LoVo (cell line): ENCODE data around the gene TMEM236.

Experiments used
- DNase-seq: peaks from one replicate; pipeline ENCODE4 v3.0.0-alpha.2; 2016; ENCODE audit warnings: low spot score

TMEM236 gene

DNA sequence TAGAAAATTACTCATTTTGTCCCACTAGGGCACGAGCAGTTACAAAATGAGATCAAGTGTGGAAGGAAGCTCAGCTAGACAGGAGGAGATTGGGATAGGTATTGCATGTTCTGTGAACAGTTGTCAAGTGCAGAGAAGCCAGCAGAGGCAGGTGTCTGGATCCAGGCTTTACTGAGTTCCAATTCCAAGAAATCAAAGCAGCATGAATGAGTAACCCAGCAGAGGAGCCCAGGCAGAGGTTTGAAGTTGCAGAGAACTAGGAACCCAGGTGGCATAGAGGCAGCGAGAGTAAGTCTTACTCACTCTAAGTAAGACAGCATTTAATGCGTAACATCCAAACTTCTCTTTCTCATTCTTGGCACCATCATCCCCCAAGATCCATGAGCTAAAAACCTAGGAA is 68.9 kb downstream of the TMEM236 start:
- DNase-seq, result no peak

GRCh38 chr10:17821893-17822292 is 69.9 kb downstream of the TMEM236 start:
- DNase-seq, result no peak

GRCh38 chr10:17831341-17831740 is 79.3 kb downstream of the TMEM236 start:
- no peak for DNase-seq

DNA sequence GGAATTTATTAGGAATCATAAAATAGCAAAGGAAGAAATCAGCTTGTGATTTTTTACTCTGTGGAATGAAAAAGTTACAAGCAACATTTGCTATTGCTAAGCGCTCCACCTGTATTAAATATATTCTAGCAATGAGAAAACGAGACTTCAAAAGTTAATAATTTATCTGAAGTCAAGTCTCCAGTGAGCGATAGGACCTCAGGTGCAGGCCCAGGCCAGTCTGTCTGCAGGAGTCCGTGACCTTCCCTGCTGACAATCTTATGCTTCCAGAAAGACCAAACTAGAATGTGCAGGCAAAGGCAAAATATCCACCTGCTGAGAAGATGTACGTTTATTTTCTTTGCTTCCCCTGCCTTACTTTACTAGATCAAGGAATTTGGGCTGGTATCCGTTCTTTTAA is 79.9 kb downstream of the TMEM236 start:
- no peak for DNase-seq

- no peak for DNase-seq
These were observed 81.7 kb downstream of the TMEM236 start for GRCh38 chr10:17833656-17834055.

DNA sequence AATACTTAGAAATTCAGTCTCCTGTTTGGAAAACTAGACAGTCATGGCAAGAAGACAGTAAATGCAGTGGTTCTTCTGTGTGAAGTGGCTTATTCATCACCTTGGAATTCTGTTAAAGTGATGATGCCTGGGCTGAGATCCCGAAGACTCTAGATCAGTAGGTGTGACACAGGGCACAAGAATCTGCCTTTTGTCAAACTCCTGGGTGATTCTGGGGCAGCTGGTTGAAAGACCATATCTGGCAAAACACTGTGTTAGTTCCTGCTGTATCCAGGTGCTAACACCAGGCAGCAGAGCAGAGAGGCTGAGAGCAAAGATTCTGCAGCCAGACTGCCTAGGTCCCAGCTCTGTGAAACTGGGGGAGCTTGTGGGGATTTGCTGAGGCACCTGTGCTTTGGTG is 83.7 kb downstream of the TMEM236 start:
- DNase-seq, result peak; percentile 71

DNA sequence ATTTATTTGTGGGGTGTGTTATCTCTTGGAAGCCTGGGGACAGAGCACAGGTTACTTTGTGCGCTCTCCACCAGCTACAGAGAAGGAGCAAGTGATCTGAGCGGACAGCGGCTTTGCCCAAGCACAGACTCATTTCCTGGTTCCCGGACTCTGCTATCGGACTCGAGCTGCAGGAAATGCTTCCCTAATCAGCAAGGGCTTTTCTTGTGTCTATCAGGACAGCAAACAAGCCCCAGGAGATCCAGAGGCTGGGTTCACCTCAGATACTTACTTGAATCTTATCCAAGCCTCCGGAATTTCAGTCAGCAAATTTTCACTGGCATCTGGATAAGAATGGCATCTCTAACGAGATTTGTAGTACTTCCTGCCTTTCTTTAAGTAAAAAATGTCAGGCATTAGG is 84.9 kb downstream of the TMEM236 start:
- DNase-seq, result peak; percentile 57

DNA sequence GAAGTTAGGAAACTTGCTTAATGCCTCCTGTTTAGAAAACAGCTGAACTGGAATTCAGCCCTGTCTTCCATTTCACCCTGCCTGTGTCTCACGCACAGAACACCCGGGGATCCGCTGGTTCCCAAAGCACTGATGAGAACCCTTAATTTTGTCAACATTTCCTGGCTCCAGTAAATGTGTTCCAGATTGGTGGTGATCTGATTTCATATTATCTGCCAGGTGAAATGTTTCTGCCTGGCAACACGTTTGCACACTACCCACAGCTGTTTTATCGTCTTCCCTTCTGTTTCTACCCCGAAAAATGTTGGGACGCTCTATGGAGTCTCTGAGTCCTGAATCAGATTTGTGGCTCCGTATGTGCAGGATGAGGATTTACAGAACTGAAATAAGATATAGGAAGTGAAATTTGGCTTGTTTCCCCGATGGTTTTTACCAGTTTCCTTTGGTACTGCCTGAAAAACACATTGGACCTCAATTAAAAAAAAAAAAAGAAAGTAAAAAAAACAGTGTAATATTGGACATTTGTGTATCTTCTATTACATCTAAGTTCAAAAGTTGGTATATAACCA is 86.2 kb downstream of the TMEM236 start:
- DNase-seq, result no peak

DNA sequence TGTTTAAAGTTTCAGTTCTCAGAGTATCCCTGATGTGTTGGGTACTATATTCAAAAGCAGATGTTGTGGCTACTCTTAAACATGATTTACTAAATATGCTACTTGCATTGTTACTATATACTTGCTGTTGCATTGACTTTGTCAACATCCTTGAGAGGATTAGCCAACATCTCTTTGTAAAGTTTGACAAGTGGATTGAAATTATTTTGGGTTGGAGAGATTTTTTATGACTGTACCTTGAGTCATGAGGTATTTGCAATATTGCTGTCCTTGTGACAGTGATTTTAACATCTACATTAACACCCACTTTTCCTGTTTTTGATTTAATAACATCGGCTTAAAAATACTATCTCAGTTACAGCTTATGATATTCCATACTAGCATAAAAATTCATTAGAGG is 89.0 kb downstream of the TMEM236 start:
- DNase-seq, result no peak

DNA sequence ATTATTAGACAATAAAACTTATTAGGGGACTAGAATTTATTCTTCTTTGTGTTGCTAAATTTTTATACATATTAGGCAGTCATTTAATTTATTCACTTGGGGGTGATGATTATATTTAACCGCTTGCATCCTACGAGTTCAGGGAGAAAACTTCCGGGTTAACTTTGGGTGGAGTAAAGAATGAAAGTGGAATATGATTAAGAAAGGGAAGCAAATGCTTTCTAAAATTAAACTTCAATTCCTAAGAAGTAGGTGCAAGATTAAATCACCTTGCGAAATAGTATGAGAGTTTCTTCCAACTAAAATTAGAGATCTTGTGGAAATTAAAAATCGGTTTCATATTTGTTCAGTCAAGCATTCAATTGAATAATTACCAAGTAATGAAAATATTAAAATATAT is 90.6 kb downstream of the TMEM236 start:
- DNase-seq, result no peak

DNA sequence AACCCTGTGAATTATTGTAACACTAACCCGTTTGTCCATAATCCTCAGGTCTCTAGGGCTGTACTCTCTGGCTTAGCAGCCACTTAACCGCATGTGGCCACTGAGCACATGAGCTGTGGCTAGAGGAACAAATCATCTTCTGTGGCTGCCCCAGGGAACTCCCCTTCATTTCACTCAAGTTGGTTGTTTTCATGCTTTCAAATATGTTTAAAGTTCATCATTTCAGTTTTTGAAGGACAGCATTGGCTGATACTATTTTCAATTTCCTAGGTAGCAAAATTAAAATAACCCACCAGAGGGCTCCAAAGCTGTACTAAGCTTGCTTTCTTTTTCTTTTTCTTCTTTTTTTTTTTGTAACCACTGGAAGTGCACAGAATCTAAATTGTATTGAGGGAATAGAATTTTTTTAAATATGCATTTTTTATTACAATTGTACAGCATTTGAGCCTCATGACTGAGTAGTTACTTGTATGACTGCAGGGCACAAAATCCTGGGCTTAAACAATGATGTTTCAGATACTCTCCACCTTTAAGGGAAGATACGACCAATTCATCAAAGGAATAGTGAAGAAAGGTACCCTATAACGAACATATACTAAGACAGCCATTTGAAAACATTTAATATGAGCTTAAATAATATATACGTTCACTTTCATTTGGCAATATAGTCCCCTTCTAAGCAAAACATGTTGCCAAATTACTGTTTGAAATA is 95.7 kb downstream of the TMEM236 start:
- peak; percentile 46 for DNase-seq

GRCh38 chr10:17848646-17849045 is 96.6 kb downstream of the TMEM236 start:
- no peak for DNase-seq
